Activated CD8-positive, alpha-beta memory T cell treated with anti-CD3 and anti-CD28 coated beads for 36 hours (primary cell): ENCODE data around the gene CIPC. TPM values are rescaled to one million over a fixed set of nuclear protein-coding genes. Genes with fewer than 3 reads are reported as not detected.

ENCODE experiments used
- CTCF ChIA-PET: fragments of 350-600 bp; sonication (Branson Sonifier 250); formaldehyde crosslinking; loops from one replicate; lab custom pipeline; 2021; ENCODE audit warnings: antibody characterized with exemption; lab: Charles Lee
- POLR2A ChIA-PET: fragments of 350-600 bp; sonication (Branson Sonifier 250); formaldehyde crosslinking; loops from one replicate; lab custom pipeline; 2021; ENCODE audit warnings: antibody characterized with exemption; lab: Charles Lee
- total RNA-seq, 2 experiments: library from RNA; stranded (reverse); gene quantifications; one replicate each; pipeline ENCODE4 v1.2.3, GENCODE V29; 2021

The CIPC gene
- total RNA-seq, 2 experiments from 2014 or later, result 11.2 to 12.0 TPM

GRCh38 chr14:77066578-77067172, 31.4 kb upstream of the CIPC start:
- CTCF ChIA-PET, result interaction anchor here (0.7 to 14.5 kb wide), 5 partner anchors 12 to 195 kb away, joined by 3 to 211 read pairs (median 7); no protein-coding TSS in a partner anchor
- POLR2A ChIA-PET, result no interaction called here

DNA sequence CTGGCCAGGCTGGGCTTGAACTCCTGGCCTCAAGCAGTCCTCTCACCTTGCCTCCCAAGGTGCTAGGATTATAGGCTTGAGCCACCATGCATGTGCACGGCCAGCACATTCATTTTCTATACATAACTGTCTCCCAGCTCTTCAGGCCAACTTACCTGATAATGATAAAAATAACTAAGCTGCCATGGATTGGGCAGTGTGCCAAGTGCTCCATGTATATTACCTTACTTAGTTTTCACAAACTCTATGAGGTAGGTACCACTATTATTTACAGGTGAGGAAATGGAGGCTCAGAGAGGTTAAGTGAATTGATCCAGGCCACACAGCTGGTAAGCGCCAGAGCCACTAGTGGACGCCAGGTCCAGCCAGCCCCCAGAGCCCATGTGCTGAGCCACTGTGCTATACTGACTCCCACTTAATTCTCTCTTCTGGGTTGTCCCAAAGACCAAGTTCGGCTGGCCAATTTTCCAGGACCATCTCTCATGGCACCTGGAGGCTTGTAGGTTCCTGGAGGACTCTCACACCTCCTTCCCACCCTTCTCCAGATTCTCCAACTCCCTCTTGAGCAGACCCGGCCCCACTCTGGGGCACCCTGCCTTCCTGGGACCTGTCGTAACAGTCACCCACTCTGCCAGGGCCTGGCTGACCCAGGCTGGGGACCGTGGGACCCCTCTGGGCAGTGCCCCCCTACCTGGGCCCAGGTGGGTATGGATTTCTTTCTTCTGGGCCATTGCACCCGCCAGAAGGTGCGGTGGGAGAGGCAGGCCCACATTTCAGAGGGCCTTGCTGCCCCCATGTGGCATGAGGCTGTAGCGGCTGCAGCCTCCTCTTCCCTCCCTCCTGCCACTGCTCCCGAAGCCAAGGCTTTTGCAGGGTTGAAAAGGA, 30.2 kb upstream of the CIPC start:
- POLR2A ChIA-PET, result no interaction called here

GRCh38 chr14:77068517-77069200, 29.4 kb upstream of the CIPC start:
- ChIA-PET CTCF (interaction anchor here (0.6 to 14.5 kb wide), 8 partner anchors 9 to 224 kb away, joined by 3 to 211 read pairs (median 5); no protein-coding TSS in a partner anchor), POLR2A (no interaction called here)

More for the DNA sequence above, 30.2 kb upstream of the CIPC start:
- CTCF ChIA-PET, result interaction anchor here (1.0 to 14.5 kb wide), 8 partner anchors 8 to 196 kb away, joined by 3 to 211 read pairs (median 6); no protein-coding TSS in a partner anchor

DNA sequence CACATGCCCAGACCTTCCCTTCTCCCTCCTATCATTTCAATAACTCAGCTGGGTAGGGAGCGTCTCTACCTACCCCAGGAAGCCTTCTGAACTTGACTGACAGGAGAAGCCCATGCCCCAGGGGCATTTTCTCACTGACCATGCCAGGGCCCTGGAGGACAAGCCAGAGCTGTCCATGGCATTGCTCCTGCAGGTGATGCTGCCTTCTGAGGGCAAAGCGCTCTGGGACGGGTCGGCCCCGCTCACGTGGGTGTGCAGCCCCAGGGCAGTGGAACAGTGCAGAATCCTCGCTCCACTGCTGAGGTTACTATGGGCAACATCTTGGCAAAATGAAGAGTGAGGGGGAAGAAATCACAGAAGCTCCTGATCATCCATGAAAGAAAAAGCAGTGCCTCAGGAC, 28.5 kb upstream of the CIPC start:
- ChIA-PET POLR2A (no interaction called here), CTCF (interaction anchor here (1.1 to 14.5 kb wide), 12 partner anchors 11 to 198 kb away, joined by 3 to 211 read pairs (median 8); no protein-coding TSS in a partner anchor)

- POLR2A ChIA-PET, result no interaction called here
- CTCF ChIA-PET, result interaction anchor here (1.2 to 14.5 kb wide), 4 partner anchors 25 to 201 kb away, joined by 3 to 211 read pairs (median 32); no protein-coding TSS in a partner anchor
These were observed 26.1 kb upstream of the CIPC start for GRCh38 chr14:77071938-77072388.

DNA sequence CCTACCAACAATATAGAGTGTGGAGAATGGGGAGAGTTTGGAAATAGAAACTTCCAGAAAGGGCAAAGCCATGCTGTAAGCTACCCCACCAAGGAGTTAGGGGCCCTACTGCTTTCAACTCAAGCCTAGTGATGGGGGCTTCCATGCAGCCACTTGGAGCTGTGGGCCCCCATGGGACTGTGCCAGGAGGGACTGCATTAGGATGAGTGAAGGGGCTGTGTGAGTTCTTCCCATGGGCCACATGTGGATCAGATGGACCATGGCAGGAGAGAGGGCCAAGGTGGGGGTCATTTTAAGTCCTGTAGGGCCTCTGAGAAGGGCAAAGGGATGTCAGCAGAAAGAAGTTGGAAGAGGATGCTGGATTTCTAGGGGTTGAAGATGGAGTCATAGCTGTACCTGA, 23.1 kb upstream of the CIPC start:
- CTCF ChIA-PET, result interaction anchor here (1.6 to 14.5 kb wide), 2 partner anchors 161 to 204 kb away, joined by 3 to 211 read pairs; no protein-coding TSS in a partner anchor
- POLR2A ChIA-PET, result no interaction called here

- CTCF ChIA-PET, result interaction anchor here (1.2 to 14.5 kb wide), 3 partner anchors 163 to 205 kb away, joined by 3 to 211 read pairs (median 5); no protein-coding TSS in a partner anchor
- POLR2A ChIA-PET, result no interaction called here
These were observed 21.9 kb upstream of the CIPC start for GRCh38 chr14:77076113-77076631.

GRCh38 chr14:77077040-77077439, 21.0 kb upstream of the CIPC start:
- ChIA-PET POLR2A (no interaction called here), CTCF (interaction anchor here (1.2 kb wide), 1 partner anchor 164 kb away, joined by 5 read pairs; no protein-coding TSS in a partner anchor)

DNA sequence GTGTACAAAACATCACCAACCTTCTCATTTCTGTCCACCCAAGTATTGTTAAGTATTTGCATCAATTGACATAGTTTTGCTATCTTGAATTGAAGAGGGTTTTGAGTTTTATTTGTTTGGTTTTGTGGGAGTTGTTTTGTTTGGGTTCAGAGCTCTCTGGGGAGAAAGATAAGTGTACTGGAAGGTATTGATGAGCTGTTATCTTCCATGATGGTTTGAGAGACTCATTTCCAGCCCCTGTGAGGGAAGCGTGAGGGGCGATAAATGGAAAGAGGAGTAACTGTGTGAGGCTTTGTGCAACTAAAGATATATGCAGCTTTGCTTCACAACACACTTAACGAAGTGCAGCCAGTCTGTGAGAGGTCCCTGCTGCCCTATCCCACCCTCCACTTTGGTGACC, 15.7 kb upstream of the CIPC start:
- ChIA-PET CTCF (interaction anchor here (1.2 kb wide), 1 partner anchor 13 kb away, joined by 5 read pairs; no protein-coding TSS in a partner anchor), POLR2A (no interaction called here)

GRCh38 chr14:77083082-77083481, 15.0 kb upstream of the CIPC start:
- ChIA-PET POLR2A (no interaction called here), CTCF (interaction anchor here (1.2 to 2.1 kb wide), 3 partner anchors 12 to 170 kb away, joined by 5 to 6 read pairs (median 5); no protein-coding TSS in a partner anchor)

DNA sequence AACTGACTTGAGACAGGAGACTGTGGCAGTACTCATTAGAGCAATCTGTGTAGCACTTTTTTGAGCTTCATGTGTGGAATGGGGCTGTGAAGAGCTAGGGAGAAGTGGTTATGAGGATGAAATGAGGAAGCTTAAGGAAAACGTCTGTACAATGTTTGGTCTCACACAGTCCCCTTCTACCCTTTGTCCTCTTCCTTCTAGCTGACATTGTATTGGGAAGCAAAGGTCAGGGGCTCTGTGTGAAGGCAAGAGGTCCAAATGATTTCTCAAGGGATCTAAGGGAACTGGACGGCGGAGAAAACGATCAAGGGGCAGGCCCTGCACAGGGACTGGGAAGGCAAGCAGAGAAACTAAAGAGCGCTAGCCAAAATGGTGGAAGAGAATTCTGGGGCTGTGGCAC, 13.1 kb upstream of the CIPC start:
- ChIA-PET POLR2A (no interaction called here), CTCF (interaction anchor here (1.4 to 2.1 kb wide), 4 partner anchors 14 to 209 kb away, joined by 4 to 12 read pairs (median 6); no protein-coding TSS in a partner anchor)

DNA sequence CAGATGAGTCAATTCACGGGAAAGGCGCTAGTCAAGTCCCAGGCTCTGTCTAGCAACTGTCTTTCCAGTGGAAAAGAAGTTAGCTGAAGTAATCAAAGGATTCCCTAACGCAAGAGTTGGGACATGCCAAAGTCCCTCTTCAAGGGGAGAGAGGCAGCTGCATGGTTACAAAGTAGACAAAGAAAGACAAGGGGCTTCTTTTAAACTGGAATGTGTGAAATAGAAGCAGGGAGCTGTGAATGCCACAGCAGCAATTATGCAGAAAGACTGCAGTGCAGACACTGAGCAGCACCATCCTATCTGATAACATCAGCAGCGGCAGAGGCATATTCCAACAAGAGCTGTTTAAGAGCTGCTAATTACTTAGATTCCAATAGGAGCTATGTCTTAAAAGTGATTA, 12.5 kb upstream of the CIPC start:
- CTCF ChIA-PET, result interaction anchor here (1.4 to 2.1 kb wide), 3 partner anchors 15 to 209 kb away, joined by 4 to 12 read pairs (median 7); no protein-coding TSS in a partner anchor
- POLR2A ChIA-PET, result no interaction called here

GRCh38 chr14:77086017-77086727, 11.9 kb upstream of the CIPC start:
- ChIA-PET CTCF (interaction anchor here (1.7 to 2.1 kb wide), 2 partner anchors 16 to 173 kb away, joined by 7 to 12 read pairs; no protein-coding TSS in a partner anchor), POLR2A (no interaction called here)

- ChIA-PET CTCF (interaction anchor here (2.1 kb wide), 1 partner anchor 16 kb away, joined by 12 read pairs; no protein-coding TSS in a partner anchor), POLR2A (interaction anchor here (0.6 kb wide), 1 partner anchor 307 kb away, joined by 4 read pairs; no protein-coding TSS in a partner anchor)
These were observed 11.1 kb upstream of the CIPC start for GRCh38 chr14:77086951-77087350.

DNA sequence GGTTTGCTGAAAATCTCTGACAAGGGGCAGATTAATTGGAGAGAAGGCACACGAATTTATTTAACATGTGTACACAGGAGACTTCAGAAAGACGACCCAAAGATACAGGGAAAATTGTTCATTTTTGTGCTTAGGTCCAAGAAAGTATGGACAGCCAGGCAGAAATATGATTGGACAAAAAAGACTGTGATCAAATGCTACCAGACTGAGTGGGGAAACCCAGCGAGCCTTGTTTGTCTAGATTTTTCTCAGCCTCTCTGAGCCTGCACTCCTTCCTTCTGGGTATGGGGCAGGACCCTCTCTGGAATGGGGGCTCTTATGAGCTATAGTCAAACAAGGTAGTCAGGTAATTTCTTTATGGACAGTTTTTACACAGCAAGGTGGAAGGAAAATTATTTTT, 10.4 kb upstream of the CIPC start:
- ChIA-PET POLR2A (no interaction called here), CTCF (no interaction called here)

DNA sequence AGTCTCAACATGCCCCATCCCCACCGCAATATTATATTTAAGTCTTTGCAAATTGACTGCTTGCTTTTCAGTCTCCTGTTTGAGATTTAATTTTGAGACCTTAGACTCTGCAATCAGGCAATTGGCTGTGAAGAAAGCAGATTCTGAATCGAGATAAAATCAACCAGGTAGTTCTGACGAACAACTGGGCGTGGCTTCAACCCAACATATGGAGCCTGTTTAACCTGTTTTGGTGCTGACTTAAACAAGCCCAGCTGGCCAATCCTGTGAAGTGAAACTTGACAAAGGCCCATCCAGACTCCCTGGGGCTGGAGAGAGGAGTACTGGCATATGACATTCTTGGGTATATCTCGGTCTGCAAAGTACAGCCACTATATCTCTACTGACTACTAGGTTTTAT, 9.8 kb upstream of the CIPC start:
- CTCF ChIA-PET, result no interaction called here
- POLR2A ChIA-PET, result no interaction called here

- CTCF ChIA-PET, result interaction anchor here (1.2 kb wide), 1 partner anchor 217 kb away, joined by 3 read pairs; no protein-coding TSS in a partner anchor
- POLR2A ChIA-PET, result no interaction called here
These were observed 9.4 kb upstream of the CIPC start for GRCh38 chr14:77088645-77089044.

GRCh38 chr14:77091518-77091917, 6.5 kb upstream of the CIPC start:
- CTCF ChIA-PET, result no interaction called here
- POLR2A ChIA-PET, result no interaction called here
